SH-SY5Y (cell line): Measurements from ENCODE around the gene TELO2.

Source experiments
- GATA2 ChIP-seq: IDR thresholded peaks from 2 replicates; pipeline ENCODE4 v1.6.1; 2011; ENCODE audit warnings: mild to moderate bottlenecking, low read depth, low read length
- GATA3 ChIP-seq: IDR thresholded peaks from 2 replicates; pipeline ENCODE4 v1.6.1; 2011; ENCODE audit warnings: low read depth, mild to moderate bottlenecking, low read length, moderate library complexity

DNA sequence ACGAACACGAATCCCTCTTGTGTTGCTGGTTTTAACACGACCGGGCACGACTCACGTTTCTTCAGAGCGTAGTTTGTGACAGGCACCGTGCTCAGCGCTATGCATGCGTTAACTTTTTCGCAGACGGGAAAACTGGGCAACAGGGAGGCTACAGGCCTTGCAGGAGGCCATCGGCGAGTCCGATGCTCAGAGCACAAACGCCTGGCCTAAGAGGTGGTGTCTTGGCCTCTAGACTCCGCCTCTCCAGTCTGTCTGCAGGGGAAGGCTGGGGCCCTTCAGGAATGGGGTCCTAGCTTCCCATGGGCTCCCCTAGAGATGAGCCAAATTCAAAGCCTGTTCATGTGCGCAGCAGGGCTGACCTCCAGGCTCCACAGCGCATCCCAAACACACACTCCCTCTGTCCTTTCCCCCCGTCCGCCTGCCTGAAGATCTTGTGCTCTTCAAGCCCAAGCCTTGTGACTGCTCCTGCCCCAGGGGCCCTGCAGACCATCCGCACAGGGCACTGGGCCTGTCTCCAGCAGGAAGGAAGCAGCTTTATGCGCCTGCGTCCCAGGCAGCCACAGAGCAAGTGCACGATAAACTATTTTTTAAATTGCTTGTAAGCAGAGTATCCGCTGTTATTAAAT is 21.5 kb upstream of the TELO2 start:
- TF ChIP-seq GATA2 (no peak), GATA3 (no peak)
